ENCODE measurements around the gene NTSR1.

Gene NTSR1

GRCh38 chr20:62802026-62802712 lies 93.5 kb downstream of the NTSR1 start:
- no peak overlapping the region for H3K4me3 ChIP-seq (ENCODE audit: low read depth, low read length)
- no peak for TF ChIP-seq CTCF (IDR thresholded peaks at IDR 0.05; ENCODE audit: low read depth, low read length, missing control alignments)
- in situ Hi-C loops (cut with HindIII; ENCODE audit: low sequenced_read_pairs) = no loop called here
- DNase-seq (ENCODE audit: low read depth) = no peak

- peak overlapping the region; percentile 68 for H3K4me3 ChIP-seq (ENCODE audit: low read depth, low read length)
- TF ChIP-seq CTCF (IDR thresholded peaks at IDR 0.05; ENCODE audit: low read depth, low read length, missing control alignments) = peak; percentile 3
- no peak for DNase-seq (ENCODE audit: low read depth)
- in situ Hi-C loops (cut with HindIII; ENCODE audit: low sequenced_read_pairs) = no loop called here
These were observed 95.5 kb downstream of the NTSR1 start for GRCh38 chr20:62804021-62804626.

- TF ChIP-seq CTCF (IDR thresholded peaks at IDR 0.05; ENCODE audit: low read depth, low read length, missing control alignments) = no peak
- H3K4me3 ChIP-seq (ENCODE audit: low read depth, low read length) = peak within 1 kb of the TSS; percentile 68
- no peak for DNase-seq (ENCODE audit: low read depth)
- in situ Hi-C loops (cut with HindIII; ENCODE audit: low sequenced_read_pairs) = no loop called here
These were observed 96.1 kb downstream of the NTSR1 start, which contains the start of gene OGFR for GRCh38 chr20:62804627-62805154. Gene OGFR (plus strand): TSS chr20:62804835. CDS start chr20:62804860, 25 bp downstream.

- no peak for DNase-seq (ENCODE audit: low read depth)
- H3K4me3 ChIP-seq (ENCODE audit: low read depth, low read length) = peak overlapping the region; percentile 68
- no peak for TF ChIP-seq CTCF (IDR thresholded peaks at IDR 0.05; ENCODE audit: low read depth, low read length, missing control alignments)
- in situ Hi-C loops (cut with HindIII; ENCODE audit: low sequenced_read_pairs) = no loop called here
These were observed 96.6 kb downstream of the NTSR1 start for GRCh38 chr20:62805155-62805710.

GRCh38 chr20:62805711-62806382 lies 97.2 kb downstream of the NTSR1 start:
- in situ Hi-C loops (cut with HindIII; ENCODE audit: low sequenced_read_pairs) = no loop called here
- DNase-seq (ENCODE audit: low read depth) = no peak
- TF ChIP-seq CTCF (IDR thresholded peaks at IDR 0.05; ENCODE audit: low read depth, low read length, missing control alignments) = no peak
- peak overlapping the region; percentile 68 for H3K4me3 ChIP-seq (ENCODE audit: low read depth, low read length)

- TF ChIP-seq CTCF (IDR thresholded peaks at IDR 0.05; ENCODE audit: low read depth, low read length, missing control alignments) = no peak
- DNase-seq (ENCODE audit: low read depth) = no peak
- in situ Hi-C loops (cut with HindIII; ENCODE audit: low sequenced_read_pairs) = no loop called here
- peak overlapping the region; percentile 68 for H3K4me3 ChIP-seq (ENCODE audit: low read depth, low read length)
These were observed 97.9 kb downstream of the NTSR1 start for GRCh38 chr20:62806383-62807050.
